22Rv1 (cell line): ENCODE measurements around the gene TMEM30B.

Experiments
- CTCF ChIP-seq: fragments of 450-650 bp; IDR thresholded peaks from 2 replicates; pipeline ENCODE4 v1.5.1; 2017; ENCODE audit warnings: mild to moderate bottlenecking
- ZFX ChIP-seq: fragments of 450-650 bp; IDR thresholded peaks from 2 replicates; pipeline ENCODE4 v1.6.1; 2017; ENCODE audit warnings: antibody characterized with exemption, borderline replicate concordance

DNA sequence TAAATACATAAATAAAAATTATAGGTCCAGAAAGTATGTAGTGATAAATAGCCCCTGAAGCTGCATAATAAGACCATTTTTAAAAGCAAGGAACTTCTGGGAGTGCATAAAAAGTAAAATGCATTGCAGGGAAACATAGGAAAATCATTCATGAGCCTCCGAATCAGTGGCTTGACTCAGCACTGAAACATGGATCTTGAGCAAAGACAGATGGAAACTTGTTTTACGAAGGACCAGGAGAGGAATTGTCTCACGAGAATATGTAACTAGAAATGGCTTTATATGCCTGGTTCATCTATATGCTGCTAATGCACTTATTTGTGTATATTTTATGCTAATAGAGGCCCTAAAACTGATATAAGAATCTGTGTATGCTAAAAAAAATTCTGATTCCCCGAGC, 14.7 kb downstream of the TMEM30B start:
- TF ChIP-seq CTCF: no peak
- TF ChIP-seq ZFX: no peak
